ENCODE measurements around the gene CACNA1C. TPM values are rescaled to one million over a fixed set of nuclear protein-coding genes. Genes with fewer than 3 reads are reported as not detected.

CACNA1C gene
- total RNA-seq, 2 experiments from 2014 or later: 0.05 to 0.08 TPM

GRCh38 chr12:2354151-2354991 lies 301.6 kb downstream of the CACNA1C start:
- POLR2A ChIA-PET: interaction anchor here (0.7 kb wide), 1 partner anchor 40 kb away, joined by 3 read pairs; no protein-coding TSS in a partner anchor
- no peaks in the 10 kb centered on the region for H3K36me3 ChIP-seq (ENCODE audit: insufficient read depth, low read length)
- H3K27me3 ChIP-seq (ENCODE audit: control insufficient read depth in 1 of 2, insufficient read depth in 2 of 2, low read length in 2 of 2): no peaks in the 10 kb centered on the region
- no peaks in the 10 kb centered on the region for H3K9me3 ChIP-seq (ENCODE audit: control insufficient read depth in 1 of 2, insufficient read depth in 1 of 2, low read length in 2 of 2)
- no peak overlapping the region for H3K4me3 ChIP-seq (ENCODE audit: low read length)
- no peaks in the 10 kb centered on the region for H3K36me3 Mint-ChIP-seq (ENCODE audit: low read depth)
- H3K9me3 Mint-ChIP-seq: no peaks in the 10 kb centered on the region
- no peak overlapping the region for H3K4me3 Mint-ChIP-seq
- peaks cover 16% of the 10 kb centered on the region for H3K4me1 Mint-ChIP-seq (ENCODE audit: low read depth)
- DNase-seq (no peak), ATAC-seq (ENCODE audit: poor library complexity) (no peak)
- H3K27ac ChIP-seq (ENCODE audit: low read depth in 1 of 2, low read length in 2 of 2): no peak overlapping the region
- TF ChIP-seq CTCF (IDR thresholded peaks at IDR 0.05): no peak
- H3K27ac Mint-ChIP-seq: no peak overlapping the region
- CTCF ChIA-PET: no interaction called here
- peaks cover 14% of the 10 kb centered on the region for H3K4me1 ChIP-seq (ENCODE audit: insufficient read depth, low read length)
- H3K27me3 Mint-ChIP-seq: peaks cover 12% of the 10 kb centered on the region
- intact Hi-C loops (cut with DNase I, micrococcal nuclease): no loop called here

DNA sequence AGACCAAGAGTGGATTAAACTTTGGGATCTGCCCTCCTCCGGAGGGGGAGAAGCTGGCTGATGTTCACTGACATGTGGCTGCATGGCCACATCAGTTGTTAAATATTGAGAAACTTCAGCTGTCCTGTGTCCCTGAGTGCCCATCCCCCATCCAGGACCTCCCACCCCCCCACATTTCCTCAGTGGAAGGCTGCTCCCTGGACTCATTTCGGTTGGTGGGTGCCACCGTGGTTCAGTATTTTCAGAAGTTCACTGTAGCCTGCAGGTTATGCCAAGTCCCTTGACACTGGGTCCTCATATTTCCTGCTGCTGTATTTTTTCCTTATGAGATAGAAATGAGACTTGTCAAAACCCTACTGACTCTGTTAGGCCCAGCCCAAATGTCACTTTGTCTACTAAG lies 302.4 kb downstream of the CACNA1C start:
- Histone ChIP-seq H3K27ac (ENCODE audit: low read depth in 1 of 2, low read length in 2 of 2) (no peak overlapping the region), H3K36me3 (ENCODE audit: insufficient read depth, low read length) (no peaks in the 10 kb centered on the region), H3K9me3 (ENCODE audit: control insufficient read depth in 1 of 2, insufficient read depth in 1 of 2, low read length in 2 of 2) (no peaks in the 10 kb centered on the region), H3K4me1 (ENCODE audit: insufficient read depth, low read length) (peaks cover 14% of the 10 kb centered on the region), H3K27me3 (ENCODE audit: control insufficient read depth in 1 of 2, insufficient read depth in 2 of 2, low read length in 2 of 2) (no peaks in the 10 kb centered on the region), H3K4me3 (ENCODE audit: low read length) (no peak overlapping the region)
- TF ChIP-seq CTCF (IDR thresholded peaks at IDR 0.05): no peak
- no peak for ATAC-seq (ENCODE audit: poor library complexity)
- peaks cover 20% of the 10 kb centered on the region for H3K4me1 Mint-ChIP-seq (ENCODE audit: low read depth)
- intact Hi-C loops (cut with DNase I, micrococcal nuclease): no loop called here
- CTCF ChIA-PET: no interaction called here
- H3K36me3 Mint-ChIP-seq (ENCODE audit: low read depth): no peaks in the 10 kb centered on the region
- no peak overlapping the region for H3K27ac Mint-ChIP-seq
- no peaks in the 10 kb centered on the region for H3K9me3 Mint-ChIP-seq
- H3K4me3 Mint-ChIP-seq: no peak overlapping the region
- DNase-seq: no peak
- POLR2A ChIA-PET: no interaction called here
- H3K27me3 Mint-ChIP-seq: peaks cover 15% of the 10 kb centered on the region

DNA sequence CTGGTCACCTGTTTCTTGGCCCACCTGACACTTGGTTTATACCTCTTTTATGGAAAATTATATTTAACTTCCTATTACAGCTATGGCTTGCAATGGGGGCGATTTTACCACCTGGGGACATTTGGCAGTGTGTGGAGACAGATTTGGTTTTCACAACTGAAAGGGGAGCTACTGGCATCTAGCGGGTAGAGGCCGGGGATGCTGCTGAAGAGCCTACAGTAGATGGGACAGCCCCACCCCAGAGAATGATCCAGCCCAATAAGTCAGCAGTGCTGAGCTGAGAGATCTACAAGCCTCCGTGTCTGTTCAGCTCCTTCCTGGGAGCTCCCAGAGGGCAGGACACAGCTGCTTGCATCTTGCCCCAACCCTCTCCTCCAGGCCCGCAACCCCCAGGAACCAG lies 302.8 kb downstream of the CACNA1C start:
- no peak for TF ChIP-seq CTCF (IDR thresholded peaks at IDR 0.05)
- Histone ChIP-seq H3K9me3 (ENCODE audit: control insufficient read depth in 1 of 2, insufficient read depth in 1 of 2, low read length in 2 of 2) (no peaks in the 10 kb centered on the region), H3K4me3 (ENCODE audit: low read length) (no peak overlapping the region), H3K36me3 (ENCODE audit: insufficient read depth, low read length) (no peaks in the 10 kb centered on the region), H3K4me1 (ENCODE audit: insufficient read depth, low read length) (peaks cover 14% of the 10 kb centered on the region), H3K27me3 (ENCODE audit: control insufficient read depth in 1 of 2, insufficient read depth in 2 of 2, low read length in 2 of 2) (no peaks in the 10 kb centered on the region), H3K27ac (ENCODE audit: low read depth in 1 of 2, low read length in 2 of 2) (no peak overlapping the region)
- intact Hi-C loops (cut with DNase I, micrococcal nuclease): no loop called here
- DNase-seq: no peak
- Mint-ChIP-seq H3K9me3 (no peaks in the 10 kb centered on the region), H3K4me3 (no peak overlapping the region), H3K27ac (no peak overlapping the region), H3K4me1 (ENCODE audit: low read depth) (peaks cover 20% of the 10 kb centered on the region), H3K36me3 (ENCODE audit: low read depth) (no peaks in the 10 kb centered on the region), H3K27me3 (peaks cover 15% of the 10 kb centered on the region)
- ATAC-seq (ENCODE audit: poor library complexity): no peak
- CTCF ChIA-PET: no interaction called here
- POLR2A ChIA-PET: no interaction called here

Data from CD4-positive, alpha-beta T cell (primary cell).